HG03039 (cell line): ENCODE measurements around the gene CXCL16.

Experiments
- ATAC-seq: cut with Tn5 transposase; IDR thresholded peaks from one replicate; pipeline ENCODE4 v1.9.1; 2021; ENCODE audit warnings: mild to moderate bottlenecking, moderate library complexity; ENCODE audit not compliant: unreplicated experiment

Gene CXCL16, protein sequence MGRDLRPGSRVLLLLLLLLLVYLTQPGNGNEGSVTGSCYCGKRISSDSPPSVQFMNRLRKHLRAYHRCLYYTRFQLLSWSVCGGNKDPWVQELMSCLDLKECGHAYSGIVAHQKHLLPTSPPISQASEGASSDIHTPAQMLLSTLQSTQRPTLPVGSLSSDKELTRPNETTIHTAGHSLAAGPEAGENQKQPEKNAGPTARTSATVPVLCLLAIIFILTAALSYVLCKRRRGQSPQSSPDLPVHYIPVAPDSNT

DNA sequence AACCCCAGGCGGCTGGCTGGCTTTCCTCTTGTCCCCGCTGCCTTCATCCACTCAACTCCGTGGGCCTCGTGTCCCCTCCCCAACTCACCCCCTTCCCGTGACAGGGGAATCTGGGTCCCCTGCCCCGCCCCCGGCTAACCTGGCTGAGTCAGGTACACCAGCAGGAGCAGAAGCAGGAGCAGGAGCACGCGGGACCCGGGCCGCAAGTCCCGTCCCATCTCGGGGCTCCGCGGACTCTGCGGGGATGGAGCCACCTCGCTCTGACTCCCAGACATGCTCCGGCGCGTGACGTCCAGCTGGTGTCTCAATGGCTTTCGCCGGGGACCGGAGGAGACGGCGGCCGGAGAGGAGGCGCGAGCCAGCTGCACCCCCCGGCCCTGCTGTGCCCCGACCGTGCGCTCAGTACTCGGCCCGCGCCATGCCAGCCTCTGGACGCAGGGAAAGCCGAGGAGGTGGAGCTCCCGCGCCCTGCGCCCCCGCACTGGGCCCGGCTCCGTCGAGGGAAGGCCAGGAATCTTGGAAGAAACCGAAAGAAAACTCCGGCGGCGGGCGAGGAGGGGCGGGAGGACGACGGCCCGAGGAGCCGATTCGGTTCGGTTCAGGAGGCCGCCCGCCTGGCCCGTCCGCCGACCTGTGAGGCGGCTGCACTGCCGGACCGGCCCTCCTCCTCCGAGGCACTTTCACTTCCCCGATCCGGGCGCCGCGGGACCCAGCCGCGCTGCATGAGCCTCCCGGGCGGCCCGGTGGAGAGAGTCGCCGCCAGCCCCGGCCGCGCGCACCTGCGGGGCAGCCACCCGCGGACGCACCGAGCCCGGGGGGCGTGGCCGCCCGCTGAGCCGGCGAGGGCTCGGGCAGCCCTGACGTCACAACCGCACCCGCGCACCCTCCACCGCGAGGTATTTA lies at the start of gene CXCL16, which contains the start of gene ZMYND15:
CXCL16 (minus strand) TSS at position 807 of the 903 bp plus-strand sequence; CDS start at position 218, 589 bp downstream.
ZMYND15 (plus strand) TSS at position 712 of the 903 bp plus-strand sequence. CDS start 716 bp downstream, outside the sequence.
- ATAC-seq: no peak

DNA sequence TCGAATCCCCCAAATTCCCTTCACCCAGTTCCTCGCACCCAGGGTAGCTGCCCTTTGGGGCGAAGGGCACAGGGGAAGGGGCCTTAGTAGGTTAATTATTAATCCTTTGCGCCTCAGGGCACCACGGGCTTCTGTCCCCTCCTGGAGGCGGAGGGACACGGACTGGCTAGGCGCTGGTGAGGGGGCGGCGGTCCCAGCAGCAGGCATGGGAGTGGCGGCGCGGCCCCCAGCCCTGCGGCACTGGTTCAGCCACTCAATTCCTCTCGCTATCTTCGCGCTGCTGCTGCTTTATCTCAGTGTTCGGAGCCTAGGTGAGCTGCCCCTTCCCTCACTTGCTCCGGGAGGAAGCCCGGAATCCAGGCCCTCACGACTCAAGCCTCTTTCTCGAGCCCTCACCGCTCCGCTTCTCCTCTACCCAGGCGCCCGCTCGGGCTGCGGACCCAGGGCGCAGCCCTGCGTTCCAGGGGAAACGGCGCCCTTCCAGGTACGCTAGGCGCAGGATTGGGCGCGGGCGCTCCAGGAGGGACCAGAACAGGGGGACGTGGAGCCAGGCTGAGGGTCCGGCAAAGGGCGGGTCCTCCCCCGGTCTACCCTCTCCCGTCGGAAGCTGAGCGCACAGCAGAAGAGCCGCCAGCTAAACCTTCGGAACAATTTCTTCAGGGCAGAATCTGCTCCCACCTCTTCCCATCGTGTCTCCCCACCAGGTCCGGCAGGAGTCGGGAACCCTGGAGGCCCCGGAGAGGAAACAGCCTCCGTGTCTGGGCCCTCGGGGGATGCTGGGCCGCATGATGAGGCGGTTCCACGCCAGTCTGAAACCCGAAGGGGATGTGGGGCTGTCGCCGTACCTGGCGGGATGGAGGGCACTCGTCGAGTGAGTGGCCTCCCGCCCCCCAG lies 49.3 kb upstream of the CXCL16 start, which contains the start of gene GLTPD2:
GLTPD2 (plus strand) TSS at position 158 of the 894 bp plus-strand sequence; CDS start at position 206, 48 bp downstream.
- no peak for ATAC-seq

DNA sequence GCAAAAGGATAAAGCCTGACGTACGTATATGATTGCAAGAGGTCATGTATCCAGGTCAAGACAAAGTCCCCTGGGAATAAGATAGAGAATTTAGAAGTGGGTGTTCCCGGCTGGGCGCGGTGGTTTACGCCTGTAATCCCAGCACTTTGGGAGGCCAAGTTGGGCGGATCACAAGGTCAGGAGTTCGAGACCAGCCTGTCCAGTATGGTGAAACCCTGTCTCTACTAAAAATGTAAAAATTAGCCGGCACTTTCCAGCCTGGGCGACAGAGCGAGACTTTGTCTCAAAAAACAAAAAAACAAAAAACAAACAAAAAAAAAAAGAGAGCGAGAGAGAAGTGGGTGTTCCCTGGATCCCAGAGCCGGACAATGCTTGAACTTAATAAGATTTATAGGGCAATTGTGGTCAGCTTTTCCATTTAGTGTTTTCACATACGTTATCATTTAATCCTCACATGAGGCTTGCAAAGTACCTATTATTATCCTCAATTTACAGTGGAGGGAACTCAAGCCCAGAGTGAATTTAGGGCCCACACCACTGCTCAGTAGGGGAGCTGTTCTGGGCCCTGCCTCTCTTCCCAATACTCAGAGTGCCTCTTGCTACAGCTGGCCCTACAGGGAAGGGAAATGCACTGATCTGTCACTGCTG lies 48.6 kb upstream of the CXCL16 start:
- no peak for ATAC-seq

DNA sequence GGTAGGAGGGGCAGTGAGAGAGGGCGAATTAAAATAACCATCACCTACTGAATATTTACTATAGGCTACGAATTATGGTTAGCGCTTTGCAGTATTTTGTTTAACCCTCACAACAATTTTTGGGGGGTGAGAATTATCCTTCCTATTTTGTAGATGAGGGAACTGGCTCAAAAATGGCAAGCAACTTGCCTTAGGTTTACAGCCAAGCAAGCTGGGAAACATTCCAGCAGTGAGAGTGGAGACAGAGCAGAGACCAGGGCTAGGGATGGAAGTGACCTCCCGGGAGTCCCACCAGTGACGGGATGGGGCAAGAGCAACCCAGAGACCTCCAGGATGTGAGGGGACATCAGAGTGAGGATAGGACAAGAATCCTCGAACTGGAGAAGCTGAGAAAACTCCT lies 46.8 kb upstream of the CXCL16 start:
- ATAC-seq: no peak

DNA sequence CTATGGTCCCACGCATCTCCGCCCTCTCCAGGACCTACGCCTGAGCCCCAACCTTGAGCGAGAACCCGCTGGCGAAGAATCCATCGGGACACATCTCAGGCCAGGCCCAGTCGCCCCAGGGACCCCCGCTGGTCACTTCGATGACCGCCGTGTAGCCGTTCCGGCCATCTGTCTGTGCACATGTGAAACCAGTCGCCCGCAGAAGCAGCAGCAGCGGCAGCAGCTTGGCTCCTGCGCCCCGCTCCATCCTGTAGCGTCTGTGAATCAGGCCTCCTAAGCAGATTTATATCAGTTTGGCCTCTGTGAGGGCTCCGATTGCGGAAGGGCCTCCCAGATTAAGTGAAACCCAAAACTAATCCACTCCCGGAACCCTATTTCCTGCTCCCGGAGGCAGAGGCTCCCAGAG lies 46.4 kb upstream of the CXCL16 start, which contains the start of gene VMO1:
VMO1 (minus strand) TSS at position 259 of the 406 bp plus-strand sequence; CDS start at position 247, 12 bp downstream.
- no peak for ATAC-seq

DNA sequence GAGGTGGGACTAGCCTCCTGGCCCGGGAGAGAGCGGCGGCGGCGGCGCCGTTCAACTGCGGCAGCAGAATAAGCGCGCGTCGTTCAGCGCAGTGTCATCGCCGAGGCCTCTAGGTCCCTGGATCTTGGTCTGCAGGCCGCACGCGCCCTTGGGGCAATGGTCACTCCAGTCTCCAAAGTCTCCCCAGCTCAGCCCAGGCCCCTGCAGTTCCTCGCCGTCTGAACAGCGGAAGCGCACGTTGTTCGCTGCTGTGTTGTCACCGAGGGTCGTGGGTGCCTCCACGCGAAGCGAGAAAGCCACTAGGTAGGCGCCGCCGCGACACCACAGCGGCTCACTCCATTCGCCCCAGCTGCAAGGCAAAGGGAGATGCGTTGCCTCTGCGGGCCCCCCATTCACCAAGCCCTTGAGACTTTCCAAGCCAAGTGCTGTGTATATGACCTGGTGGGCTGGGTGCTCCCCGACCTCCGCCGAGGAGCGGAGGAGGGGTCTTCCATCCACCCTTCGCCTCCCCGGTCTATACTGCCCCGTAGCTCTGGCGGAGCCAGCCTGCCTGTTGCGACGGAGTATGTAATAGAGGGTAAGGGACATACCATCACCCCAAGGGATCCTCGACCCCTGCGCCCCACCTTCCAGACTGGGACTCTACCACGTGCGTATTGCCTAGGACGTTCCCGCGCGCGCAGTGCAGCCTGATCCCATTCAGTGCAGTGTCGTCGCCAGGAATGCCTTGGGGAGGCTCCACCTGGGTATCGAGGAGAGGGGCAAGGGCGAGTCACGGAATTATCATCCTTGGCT lies 45.8 kb upstream of the CXCL16 start:
- no peak for ATAC-seq

DNA sequence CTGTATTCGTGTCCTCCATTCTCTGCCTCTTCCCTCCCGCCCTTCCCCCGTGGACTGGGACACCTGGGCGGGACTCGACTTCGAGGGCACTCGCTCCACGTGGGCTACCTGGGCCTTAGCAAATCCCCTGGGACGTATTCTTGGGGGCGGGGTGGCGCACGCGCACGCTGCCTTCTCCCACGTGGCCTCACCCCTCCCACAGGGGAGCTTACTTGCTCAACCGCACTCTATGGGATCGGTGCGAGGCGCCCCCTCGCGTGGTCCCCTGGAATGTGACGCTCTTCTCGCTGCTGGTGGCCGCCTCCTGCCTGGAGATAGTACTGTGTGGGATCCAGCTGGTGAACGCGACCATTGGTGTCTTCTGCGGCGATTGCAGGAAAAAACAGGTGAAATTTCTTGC lies 42.9 kb upstream of the CXCL16 start:
- no peak for ATAC-seq

DNA sequence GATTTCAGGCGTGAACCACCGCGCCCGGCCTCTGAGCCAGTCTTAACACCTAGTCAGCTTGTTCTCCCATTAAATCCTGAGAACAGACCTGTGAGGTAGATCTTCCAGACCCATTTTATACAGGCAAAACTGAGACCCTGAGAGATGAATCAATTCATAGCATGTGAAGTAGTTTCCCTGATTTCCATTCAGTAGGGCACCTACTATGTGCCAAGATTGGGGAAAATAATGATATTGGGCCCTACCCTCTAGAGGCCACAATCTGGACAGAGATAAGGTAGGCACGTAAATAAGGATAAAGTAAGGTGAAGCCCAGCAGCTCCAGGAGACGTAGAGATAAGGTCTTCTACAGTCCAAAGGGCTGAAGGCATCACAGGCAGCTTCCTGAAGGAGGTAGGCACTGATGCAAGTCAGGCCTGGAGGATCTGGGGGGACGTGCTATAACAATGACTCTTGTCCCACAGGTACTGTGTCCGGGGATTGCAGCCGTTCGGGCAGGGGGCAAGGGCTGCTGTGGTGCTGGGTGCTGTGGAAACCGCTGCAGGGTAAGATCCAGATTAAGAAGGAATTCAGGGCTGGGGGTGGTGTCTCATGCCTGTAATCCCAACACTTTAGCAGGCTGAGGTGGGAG lies 40.7 kb upstream of the CXCL16 start:
- ATAC-seq: no peak

DNA sequence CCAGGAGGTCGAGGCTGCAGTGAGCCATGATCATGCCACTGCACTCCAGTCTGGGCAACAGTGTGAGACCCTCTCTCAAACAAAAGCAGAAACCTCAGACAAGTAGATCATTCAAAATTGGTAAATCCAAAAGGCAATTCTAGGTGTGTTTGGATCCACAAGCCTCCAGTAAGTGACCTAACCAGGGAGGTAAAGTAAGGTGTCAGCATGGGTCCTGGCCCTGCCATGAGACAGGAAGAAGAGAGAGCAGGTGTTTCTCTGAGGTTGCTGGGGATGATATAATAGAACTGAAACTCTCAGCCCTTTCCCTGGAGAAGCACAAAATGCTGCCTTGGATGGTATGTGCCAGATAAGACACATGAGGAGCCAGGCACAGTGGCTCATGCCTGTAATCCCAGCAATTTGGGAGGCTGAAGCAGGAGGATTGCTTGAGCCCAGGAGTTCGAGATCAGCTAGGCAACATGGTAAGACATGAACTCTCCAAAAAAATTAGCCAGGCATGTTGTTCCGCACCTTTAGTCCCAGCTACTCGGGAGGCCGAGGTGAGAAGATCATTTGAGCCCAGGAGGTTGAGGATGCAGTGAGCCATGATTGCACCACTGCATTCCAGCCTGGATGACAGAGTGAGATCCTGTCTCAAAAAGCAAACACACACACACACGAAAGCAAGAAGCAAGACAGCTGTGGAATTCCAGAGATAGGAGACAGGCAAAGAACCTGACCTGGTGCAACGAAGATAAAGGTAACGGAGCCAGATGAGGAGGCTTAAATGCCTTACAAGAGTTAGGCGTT lies 38.4 kb upstream of the CXCL16 start:
- no peak for ATAC-seq

DNA sequence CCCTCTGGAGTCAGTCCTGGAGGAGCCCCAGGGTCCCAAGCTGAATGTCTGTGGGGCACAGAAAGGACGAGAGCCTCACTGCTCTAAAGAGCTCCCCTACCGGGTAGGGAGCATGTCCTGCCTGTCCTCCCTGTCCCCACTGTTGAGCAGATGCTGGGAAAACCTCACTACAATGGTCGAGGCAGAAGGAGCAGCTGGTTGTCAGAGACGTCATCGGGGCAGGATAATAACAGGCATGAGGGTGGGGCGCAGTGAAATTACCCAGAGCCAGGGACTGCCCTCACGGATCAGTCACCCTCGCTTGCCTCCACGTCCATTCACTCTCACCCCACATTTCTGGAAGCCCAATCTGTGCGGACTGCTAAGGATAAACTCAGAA lies 32.5 kb upstream of the CXCL16 start:
- ATAC-seq: no peak

DNA sequence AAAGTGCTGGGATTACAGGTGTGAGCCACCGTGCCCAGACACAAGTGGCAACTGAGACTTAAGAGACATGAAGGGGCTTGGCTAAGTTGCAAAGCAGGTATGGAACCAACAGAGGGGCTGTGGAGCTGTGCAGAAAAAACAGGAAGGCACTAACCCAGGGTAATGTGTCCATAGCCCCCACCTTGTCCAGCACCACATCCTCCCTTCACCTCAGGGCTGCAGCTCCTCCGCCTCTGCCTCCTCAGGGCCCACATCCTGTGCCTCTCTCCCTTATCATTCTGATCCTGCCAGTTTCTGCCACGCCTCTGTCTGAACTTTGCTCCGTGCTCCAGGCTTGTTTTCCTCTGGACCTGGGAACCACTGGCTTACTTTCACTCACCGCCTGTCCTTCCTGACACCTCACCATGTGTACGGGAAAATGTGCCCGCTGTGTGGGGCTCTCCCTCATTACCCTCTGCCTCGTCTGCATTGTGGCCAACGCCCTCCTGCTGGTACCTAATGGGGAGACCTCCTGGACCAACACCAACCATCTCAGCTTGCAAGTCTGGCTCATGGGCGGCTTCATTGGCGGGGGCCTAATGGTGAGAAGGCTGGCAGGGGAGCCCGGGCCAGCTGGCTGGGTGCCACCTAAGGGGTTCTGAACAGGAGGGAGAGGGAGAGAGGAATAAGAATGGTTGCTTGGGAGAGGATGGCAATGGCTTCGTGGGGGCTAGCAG lies 31.9 kb upstream of the CXCL16 start, which contains the start of gene TM4SF5:
TM4SF5 (plus strand) TSS at position 368 of the 716 bp plus-strand sequence; CDS start at position 405, 37 bp downstream.
- no peak for ATAC-seq

DNA sequence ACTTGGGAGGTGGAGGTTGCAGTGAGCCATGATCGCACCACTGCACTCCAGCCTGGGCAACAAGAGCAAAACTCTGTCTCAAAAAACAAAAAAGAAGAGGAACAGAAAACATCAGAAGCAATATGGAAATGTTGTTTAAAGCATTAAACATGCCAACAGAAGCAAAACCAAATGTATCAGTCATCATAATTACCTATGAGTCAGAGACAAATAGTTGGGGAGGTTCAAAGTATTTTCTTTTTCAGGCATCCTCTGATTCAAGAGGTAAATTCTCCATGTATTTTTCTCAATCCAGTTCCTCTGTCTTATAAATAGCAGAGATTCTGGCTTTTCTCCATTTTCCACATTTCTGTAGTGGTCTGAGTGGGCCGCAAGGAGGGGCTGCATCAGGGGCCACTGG lies 29.9 kb upstream of the CXCL16 start:
- no peak for ATAC-seq

DNA sequence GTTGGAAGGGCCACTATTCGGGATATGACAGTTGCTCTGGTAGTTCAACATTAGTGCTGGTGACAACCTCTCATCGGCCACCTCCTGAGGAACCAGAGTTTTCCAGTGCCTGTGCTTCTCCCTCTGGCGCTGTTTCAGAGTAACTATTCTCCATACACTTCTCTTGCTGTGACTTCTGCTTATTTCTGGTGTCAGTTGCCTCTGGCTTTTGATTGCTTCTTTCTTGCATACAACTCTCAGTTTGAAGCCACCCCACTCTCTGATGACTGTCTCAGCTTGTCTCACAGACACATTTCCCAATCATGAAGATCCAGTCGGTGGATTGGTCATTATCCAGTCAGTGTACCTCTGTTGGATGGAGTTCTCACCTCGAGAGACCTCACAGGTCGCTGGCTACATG lies 28.6 kb upstream of the CXCL16 start:
- no peak for ATAC-seq

DNA sequence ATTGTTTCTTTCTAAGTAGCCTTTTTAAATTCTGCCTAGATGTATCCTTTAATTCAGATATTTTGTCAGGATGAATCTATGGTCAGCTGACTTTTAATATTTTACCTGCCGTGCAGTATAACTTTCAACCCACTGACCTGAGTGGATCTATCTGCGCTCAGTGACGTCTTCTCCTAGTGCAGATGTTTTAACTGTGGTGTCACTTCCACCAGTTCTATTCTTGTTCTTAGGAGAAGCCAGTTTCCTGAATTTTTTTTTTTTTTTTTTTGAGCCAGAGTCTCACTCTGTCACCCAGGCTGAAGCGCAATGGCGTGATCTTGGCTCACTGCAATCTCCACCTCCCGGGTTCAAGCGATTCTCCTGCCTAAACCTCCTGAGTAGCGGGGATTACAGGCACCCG lies 27.0 kb upstream of the CXCL16 start:
- ATAC-seq: no peak

DNA sequence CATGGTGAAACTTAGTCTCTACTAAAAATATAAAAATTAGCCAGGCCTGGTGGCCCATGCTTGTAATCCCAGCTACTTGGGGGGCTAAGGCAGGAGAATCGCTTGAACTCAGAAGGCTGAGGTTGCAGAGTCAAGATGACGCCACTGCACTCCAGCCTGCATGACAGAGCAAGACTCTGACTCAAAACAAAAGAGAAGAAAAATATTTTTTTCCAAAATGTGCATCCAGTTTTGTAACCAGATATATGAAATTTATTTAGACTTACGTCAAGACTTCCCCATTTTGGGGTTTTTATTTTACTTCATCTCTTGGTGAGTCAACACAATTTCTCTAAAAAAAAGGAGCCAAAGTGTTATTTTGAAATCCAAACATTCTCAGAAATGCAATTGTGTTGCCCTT lies 26.5 kb upstream of the CXCL16 start:
- no peak for ATAC-seq

DNA sequence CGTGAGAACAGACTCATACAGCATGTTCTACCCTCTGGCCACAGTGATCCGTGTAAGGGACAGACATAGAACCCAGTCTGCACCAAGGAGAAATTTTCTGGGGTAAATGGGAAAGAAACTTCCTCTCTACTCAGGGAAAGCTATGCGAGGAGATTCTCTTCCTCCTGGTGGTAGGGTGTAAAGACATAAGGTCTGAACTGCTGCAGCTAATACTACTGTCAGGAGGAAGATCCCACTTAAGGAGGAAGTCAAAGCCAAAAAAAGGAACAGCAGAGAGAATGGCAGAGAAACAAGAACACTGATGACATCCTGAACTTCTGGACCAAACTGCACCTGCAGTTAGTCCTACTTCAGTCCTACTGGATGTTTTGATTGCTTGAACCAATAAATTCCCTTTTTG lies 24.9 kb upstream of the CXCL16 start:
- ATAC-seq: no peak

DNA sequence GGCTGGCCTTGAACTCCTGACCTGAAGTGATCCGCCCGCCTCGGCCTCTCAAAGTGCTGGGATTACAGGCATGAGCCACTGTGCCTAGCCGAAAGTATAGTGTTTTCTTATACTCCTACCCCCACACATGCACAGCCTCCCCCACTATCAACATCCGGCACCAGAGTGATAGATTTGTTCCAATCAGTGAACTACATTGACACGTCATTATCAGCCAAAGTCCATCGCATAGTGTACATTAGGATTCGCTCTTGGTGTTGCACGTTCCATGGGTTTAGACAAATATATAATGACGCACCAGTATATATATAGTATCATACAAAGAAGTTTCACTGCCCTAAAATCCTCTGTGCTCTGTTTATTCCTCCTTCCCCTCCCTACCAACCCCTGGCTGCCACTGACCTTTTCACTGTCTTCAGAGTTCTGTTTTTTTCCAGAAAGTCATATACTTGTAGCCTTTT lies 20.1 kb upstream of the CXCL16 start:
- no peak for ATAC-seq
